HepG2 (cell line): ENCODE measurements around the gene CYP27B1. TPM values are rescaled to one million over a fixed set of nuclear protein-coding genes. Genes with fewer than 3 reads are reported as not detected.

Source experiments
- ATAC-seq: fragments of 200-7000 bp; cut with Tn5 transposase; 3 replicates; pipeline ENCODE4 v1.9.1; 2020; ENCODE audit warnings: mild to moderate bottlenecking, moderate library complexity
- BruUV-seq: library from RNA; stranded (reverse); fragments of 400-500 nt; replicated peaks from 2 replicates; lab custom pipeline; 2021; lab: Mats Ljungman, UMichigan
- CTCF ChIA-PET: fragments of 300-600 bp; formaldehyde crosslinking; extraction: SDS; loops from one replicate; lab custom pipeline; 2021; ENCODE audit warnings: low total read pairs, inconsistent platforms, low intra/inter-chr PET ratio; lab: Yijun Ruan, JAX
- POLR2A ChIA-PET: fragments of 350-600 bp; sonication (Branson Sonifier 250); formaldehyde crosslinking; loops from one replicate; lab custom pipeline; 2020; ENCODE audit warnings: antibody characterized with exemption, inconsistent platforms; lab: Yijun Ruan, JAX
- DNase-seq: peaks from one replicate; pipeline ENCODE4 v3.0.0-alpha.2; 2015; ENCODE audit warnings: low spot score
- FAIRE-seq: peaks from 3 replicates; lab custom pipeline; 2011; peaks lifted over from hg19 to GRCh38; lab: Jason Lieb, UNC
- H2AFZ ChIP-seq: one replicate; pipeline ENCODE4 v1.6.1; 2011; ENCODE audit warnings: low read length, inconsistent platforms
- H3K27ac ChIP-seq: fragments of 300-600 bp; 3 replicates; pipeline ENCODE4 v1.8.0; 2011; ENCODE audit warnings: mixed run types, mild to moderate bottlenecking, mixed read lengths, low read length, inconsistent platforms; ENCODE audit not compliant: insufficient read depth; ENCODE audit errors: extremely low read length
- H3K27me3 ChIP-seq, 2 experiments: fragments of 200-600 bp in 1 of 2; 2 replicates in 1 of 2; 3 replicates in 1 of 2; pipeline versions ENCODE4 v1.6.0 to v1.8.0; 2011; ENCODE audit warnings: low read length in 2 of 2, mild to moderate bottlenecking in 2 of 2, moderate library complexity in 2 of 2, inconsistent platforms in 1 of 2; ENCODE audit not compliant: insufficient read depth in 2 of 2, control insufficient read depth in 1 of 2
- H3K36me3 ChIP-seq, 2 experiments: fragments of 200-600 bp in 1 of 2; replicated peaks in 1 of 2; 2 replicates in 1 of 2; 3 replicates in 1 of 2; pipeline versions ENCODE4 v1.5.1 to v1.8.0; 2011; ENCODE audit warnings: low read length in 2 of 2, inconsistent platforms in 1 of 2; ENCODE audit not compliant: insufficient read depth in 2 of 2, control insufficient read depth in 1 of 2
- H3K4me1 ChIP-seq: 2 replicates; pipeline ENCODE4 v1.5.1; 2012; ENCODE audit warnings: low read length, inconsistent platforms; ENCODE audit not compliant: insufficient read depth
- H3K4me2 ChIP-seq: 2 replicates; pipeline ENCODE4 v1.6.0; 2011; ENCODE audit warnings: low read depth, low read length, inconsistent platforms
- H3K4me3 ChIP-seq, 3 experiments: fragments of 200-600 bp in 1 of 3; sonication (generic), shearing (Covaris generic) in 1 of 3; replicated peaks in 1 of 3; 2 replicates each; pipeline ENCODE4 v1.5.1; 2011 to 2016; ENCODE audit warnings: low read length in 3 of 3, inconsistent platforms in 2 of 3, low read depth in 2 of 3, mild to moderate bottlenecking in 2 of 3, control low read depth in 1 of 3, mixed read lengths in 1 of 3; ENCODE audit not compliant: insufficient read depth in 1 of 3
- H3K79me2 ChIP-seq: one replicate; pipeline ENCODE4 v1.6.1; 2011; ENCODE audit warnings: low read length, inconsistent platforms; ENCODE audit not compliant: insufficient read depth
- H3K9ac ChIP-seq: 2 replicates; pipeline ENCODE4 v1.6.0; 2011; ENCODE audit warnings: mild to moderate bottlenecking, low read depth, low read length, inconsistent platforms; ENCODE audit not compliant: insufficient read depth
- H3K9me3 ChIP-seq: 2 replicates; pipeline ENCODE4 v1.5.1; 2012; ENCODE audit warnings: mild to moderate bottlenecking, low read length
- H4K20me1 ChIP-seq: 2 replicates; pipeline ENCODE4 v1.6.0; 2011; ENCODE audit warnings: inconsistent platforms, mild to moderate bottlenecking, low read length, moderate library complexity; ENCODE audit not compliant: insufficient read depth
- ELF3 ChIP-seq: IDR thresholded peaks from 2 replicates; pipeline ENCODE4 v1.6.1; 2016; ENCODE audit warnings: missing genetic modification reagents, missing compliant biosample characterization
- ELF4 ChIP-seq: sonication (generic); formaldehyde crosslinking; IDR thresholded peaks from 2 replicates; pipeline ENCODE4 v1.5.0; 2020; ENCODE audit warnings: missing genetic modification reagents, mild to moderate bottlenecking, moderate library complexity, borderline replicate concordance
- HBP1 ChIP-seq: IDR thresholded peaks from 2 replicates; pipeline ENCODE4 v1.6.1; 2016; ENCODE audit warnings: low read depth, control low read depth
- HNF4A ChIP-seq: sonication (generic); formaldehyde crosslinking; IDR thresholded peaks from 2 replicates; pipeline ENCODE4 v1.4.0; 2020; ENCODE audit warnings: missing genetic modification reagents
- KAT2B ChIP-seq: fragments of 150-350 bp; IDR thresholded peaks from 2 replicates; pipeline ENCODE4 v1.6.1; 2014; ENCODE audit warnings: low read depth, low read length, borderline replicate concordance
- KLF13 ChIP-seq: sonication (generic); formaldehyde crosslinking; IDR thresholded peaks from 2 replicates; pipeline ENCODE4 v1.4.0; 2020; ENCODE audit warnings: mild to moderate bottlenecking, missing genetic modification reagents
- MIXL1 ChIP-seq: IDR thresholded peaks from 2 replicates; pipeline ENCODE4 v1.6.1; 2016
- NR2C2 ChIP-seq: sonication (generic); formaldehyde crosslinking; IDR thresholded peaks from 2 replicates; pipeline ENCODE4 v1.4.0; 2020; ENCODE audit warnings: missing genetic modification reagents, mild to moderate bottlenecking, moderate library complexity, borderline replicate concordance
- PTBP1 ChIP-seq: fragments of 200-400 bp; formaldehyde crosslinking; IDR thresholded peaks from 2 replicates; pipeline ENCODE4 v1.6.1; 2018; ENCODE audit warnings: low read length, low read depth; ENCODE audit not compliant: poor library complexity, severe bottlenecking
- RAD21 ChIP-seq: fragments of 450-650 bp; formaldehyde crosslinking; IDR thresholded peaks from 2 replicates; pipeline ENCODE4 v1.5.0; 2020; ENCODE audit warnings: mild to moderate bottlenecking
- RCOR2 ChIP-seq: IDR thresholded peaks from 2 replicates; pipeline ENCODE4 v1.6.1; 2016; ENCODE audit warnings: missing biosample characterization, missing genetic modification reagents
- RNF2 ChIP-seq: fragments of 450-650 bp; conservative IDR thresholded peaks from 2 replicates; pipeline ENCODE4 v1.6.1; 2016; ENCODE audit warnings: low read depth
- SIN3A ChIP-seq: IDR thresholded peaks from 2 replicates; pipeline ENCODE4 v1.6.1; 2011; ENCODE audit warnings: low read depth, mild to moderate bottlenecking, control low read depth, low read length, borderline replicate concordance
- SRSF1 ChIP-seq: fragments of 200-400 bp; formaldehyde crosslinking; optimal IDR thresholded peaks from 2 replicates; pipeline ENCODE3; 2017; ENCODE audit warnings: mild to moderate bottlenecking, low read depth, low read length, moderate library complexity
- SSRP1 ChIP-seq: IDR thresholded peaks from 2 replicates; pipeline ENCODE4 v1.6.1; 2016; ENCODE audit warnings: control low read depth
- ZBTB20 ChIP-seq: sonication (generic); formaldehyde crosslinking; IDR thresholded peaks from 2 replicates; pipeline ENCODE4 v1.8.1; 2023; ENCODE audit warnings: missing genetic modification reagents, low read depth, mild to moderate bottlenecking, borderline replicate concordance
- ZBTB49 ChIP-seq: sonication (generic); formaldehyde crosslinking; IDR thresholded peaks from 2 replicates; pipeline ENCODE4 v1.4.0; 2020; ENCODE audit warnings: missing genetic modification reagents, borderline replicate concordance
- ZMYM3 ChIP-seq: sonication (generic); formaldehyde crosslinking; IDR thresholded peaks from 2 replicates; pipeline ENCODE4 v1.5.1; 2020; ENCODE audit warnings: mild to moderate bottlenecking, missing genetic modification reagents
- ZNF24 ChIP-seq: fragments of 450-650 bp; IDR thresholded peaks from 2 replicates; pipeline ENCODE4 v1.6.1; 2017; ENCODE audit warnings: antibody characterized with exemption, mild to moderate bottlenecking
- ZNF777 ChIP-seq: sonication (generic); formaldehyde crosslinking; IDR thresholded peaks from 2 replicates; pipeline ENCODE4 v1.4.0; 2020; ENCODE audit warnings: missing genetic modification reagents
- ZSCAN20 ChIP-seq: sonication (generic); formaldehyde crosslinking; IDR thresholded peaks from 2 replicates; pipeline ENCODE4 v1.4.0; 2020; ENCODE audit warnings: missing genetic modification reagents, mild to moderate bottlenecking, borderline replicate concordance
- WGBS: methylation state at CpG from one replicate; pipeline ENCODE4 v1.1.6; 2017; ENCODE audit warnings: low lambda C conversion rate; 5-methylcytosine and 5-hydroxymethylcytosine counted together
- in situ Hi-C: cut with HindIII; loops from 2 replicates; pipeline ENCODE4 v1.10.0; 2017; ENCODE audit warnings: low pct_unique_long_range_greater_than_20kb; ENCODE audit not compliant: extremely low pct_ligation_motif_present
- intact Hi-C: fragments of 100-400 bp; cut with micrococcal nuclease; formaldehyde crosslinking; loops from one replicate; pipeline ENCODE4 v1.10.0; 2022; ENCODE audit not compliant: unreplicated experiment
- polyA plus RNA-seq, 8 experiments: library from polyadenylated mRNA; depleted of rRNA in 3 of 8; stranded (reverse) in 7 of 8; unstranded in 1 of 8; fragments of >200 nt; fragmentation: Illumina TruSeq in 4 of 8; extraction: Trizol in 4 of 8; gene quantifications; 2 replicates each; pipeline versions ENCODE4 v1.2.1 to v1.2.3, GENCODE V29; 2011 to 2016; ENCODE audit warnings: low read depth in 4 of 8, missing spikeins in 1 of 8, mixed read lengths in 1 of 8; ENCODE audit not compliant: insufficient read depth in 1 of 8
- total RNA-seq, 5 experiments: library from RNA; depleted of rRNA; stranded (reverse); fragments of >200 nt; fragmentation: Illumina TruSeq; extraction: Trizol; gene quantifications; 2 replicates each; pipeline ENCODE4 v1.2.3, GENCODE V29; 2016; ENCODE audit warnings: low read depth in 1 of 5
- TF ChIP-seq, protein P1 (sequence below): sonication (generic); formaldehyde crosslinking; IDR thresholded peaks from 2 replicates; pipeline ENCODE4 v1.5.1; 2020; ENCODE audit warnings: missing genetic modification reagents, mild to moderate bottlenecking, borderline replicate concordance

Gene CYP27B1
- total and polyA plus RNA-seq, 2 of the 13 experiments (the other 11 are each of a cell fraction or from before 2014, with no cell fraction given): 2.3 to 3.0 TPM

DNA sequence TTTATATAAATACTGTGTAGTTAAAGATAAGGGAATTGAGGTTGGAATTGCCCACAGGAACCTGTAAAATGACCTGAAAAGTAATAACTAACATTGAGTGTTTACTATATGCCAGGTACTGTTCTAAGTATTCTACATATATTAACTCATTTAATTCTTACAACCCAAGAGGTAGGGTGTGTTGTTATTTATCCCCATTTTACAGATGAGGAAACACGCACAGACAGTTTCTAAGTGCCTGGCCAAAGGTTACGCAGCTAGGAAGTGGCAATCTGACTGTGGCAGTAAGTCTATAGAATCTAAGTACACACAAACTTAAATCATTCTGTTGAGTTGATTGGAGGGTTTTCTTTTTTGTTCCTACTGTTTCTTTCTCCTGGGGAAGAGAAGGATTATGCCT lies 23.1 kb downstream of the CYP27B1 start:
- Histone ChIP-seq H3K27me3 (peaks cover 3 to 21% of the 10 kb centered on the region in 2 experiments; a peak in 3 of 5 replicates), H4K20me1 (no peaks in the 10 kb centered on the region), H3K9ac (peak overlapping the region; percentile 94), H3K79me2 (peaks cover 10% of the 10 kb centered on the region), H2AFZ (no peak overlapping the region), H3K27ac (peak overlapping the region; percentile 94), H3K9me3 (no peaks in the 10 kb centered on the region), H3K4me2 (peak overlapping the region; percentile 96), H3K4me1 (peaks cover 44% of the 10 kb centered on the region), H3K4me3 (peak overlapping the region; percentile 63 to 80 (median 71); a peak in 5 of 6 replicates), H3K36me3 (peaks cover 1 to 26% of the 10 kb centered on the region in 2 experiments; a peak in 3 of 5 replicates)
- 17% methylated on average over 2 of the region's 2 CpGs for WGBS
- in situ Hi-C loops: no loop called here
- intact Hi-C loops: loop anchor here (1.0 kb wide), 1 partner anchor 9 kb away; the partner anchor contains the start of gene CDK4
- BruUV-seq: no TSS peak
- FAIRE-seq: no peak
- DNase-seq: no peak
- ChIA-PET POLR2A (interaction anchor here (2.2 to 2.6 kb wide), 4 partner anchors 8 to 28 kb away, joined by 8 to 29 read pairs (median 18); partner anchors contain the start of genes EEF1AKMT3 and METTL1), CTCF (no interaction called here)
- ATAC-seq: no peak
- TF ChIP-seq ELF4 (CRISPR knock-in tag) (no peak), HNF4A (CRISPR knock-in tag) (peak; percentile 48), ELF3 (peak; percentile 4; the same call in 1 of the 2 replicates), MIXL1 (CRISPR knock-in tag) (no peak), PTBP1 (no peak), KAT2B (no peak), SRSF1 (no peak), SIN3A (0 out of 2 replicates have a peak, but pooled peaks have one; percentile 16), ZBTB20 (CRISPR knock-in tag) (no peak), ZBTB49 (no peak), RCOR2 (CRISPR knock-in tag) (peak; percentile 49; the same call in 1 of the 2 replicates), ZNF24 (no peak), NR2C2 (CRISPR knock-in tag) (no peak), RNF2 (no peak), ZSCAN20 (no peak), HBP1 (CRISPR knock-in tag) (no peak), SSRP1 (CRISPR knock-in tag) (no peak), RAD21 (CRISPR knock-in tag) (no peak), ZNF777 (CRISPR knock-in tag) (no peak), KLF13 (CRISPR knock-in tag) (no peak), ZMYM3 (peak; percentile 66; the same call in 1 of the 2 replicates)
- TF ChIP-seq, protein P1, sequence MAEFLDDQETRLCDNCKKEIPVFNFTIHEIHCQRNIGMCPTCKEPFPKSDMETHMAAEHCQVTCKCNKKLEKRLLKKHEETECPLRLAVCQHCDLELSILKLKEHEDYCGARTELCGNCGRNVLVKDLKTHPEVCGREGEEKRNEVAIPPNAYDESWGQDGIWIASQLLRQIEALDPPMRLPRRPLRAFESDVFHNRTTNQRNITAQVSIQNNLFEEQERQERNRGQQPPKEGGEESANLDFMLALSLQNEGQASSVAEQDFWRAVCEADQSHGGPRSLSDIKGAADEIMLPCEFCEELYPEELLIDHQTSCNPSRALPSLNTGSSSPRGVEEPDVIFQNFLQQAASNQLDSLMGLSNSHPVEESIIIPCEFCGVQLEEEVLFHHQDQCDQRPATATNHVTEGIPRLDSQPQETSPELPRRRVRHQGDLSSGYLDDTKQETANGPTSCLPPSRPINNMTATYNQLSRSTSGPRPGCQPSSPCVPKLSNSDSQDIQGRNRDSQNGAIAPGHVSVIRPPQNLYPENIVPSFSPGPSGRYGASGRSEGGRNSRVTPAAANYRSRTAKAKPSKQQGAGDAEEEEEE (CRISPR knock-in tag): no peak
